ENCODE measurements around the gene IL12RB2. TPM values are rescaled to one million over a fixed set of nuclear protein-coding genes. Genes with fewer than 3 reads are reported as not detected.

IL12RB2 gene
- polyA plus RNA-seq, 3 donors, result not detected

DNA sequence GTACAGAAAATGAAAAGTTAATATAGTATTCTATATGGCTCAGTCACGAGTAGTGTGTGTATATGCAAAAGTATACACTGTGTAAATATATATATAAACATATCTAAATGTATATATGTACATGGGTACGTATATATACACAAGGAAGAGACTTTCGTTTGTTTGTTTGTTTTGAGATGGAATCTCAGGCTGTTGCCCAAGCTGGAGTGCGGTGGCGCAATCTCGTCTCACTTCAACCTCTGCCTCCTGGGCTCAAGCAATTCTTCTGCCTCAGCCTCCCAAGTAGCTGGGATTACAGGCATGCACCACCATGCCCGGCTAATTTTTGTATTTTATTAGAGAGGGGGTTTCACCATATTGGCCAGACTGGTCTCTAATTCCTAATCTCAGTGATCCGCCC, 16.4 kb downstream of the IL12RB2 start:
- Histone ChIP-seq H3K9me3 (replicated peaks in 1 of 2; ENCODE audit: control insufficient read depth in 1 of 2, insufficient read depth in 1 of 2, low read length in 2 of 2) (no peaks in the 10 kb centered on the region), H3K79me2 (ENCODE audit: insufficient read depth, low read length) (no peaks in the 10 kb centered on the region), H4K20me1 (ENCODE audit: insufficient read depth, low read length) (no peaks in the 10 kb centered on the region), H3K27me3 (ENCODE audit: control insufficient read depth in 2 of 2, insufficient read depth in 2 of 2, low read length in 2 of 2) (no peaks in the 10 kb centered on the region), H3K27ac (ENCODE audit: low read depth in 1 of 2, low read length in 2 of 2) (no peak overlapping the region), H3K4me3 (replicated peaks in 1 of 3; ENCODE audit: low read depth in 2 of 3, low read length in 3 of 3) (no peak overlapping the region), H3K4me2 (replicated peaks; ENCODE audit: extremely low read depth, low read length, poor library complexity, severe bottlenecking) (no peak overlapping the region), H3K4me1 (ENCODE audit: control insufficient read depth in 1 of 2, insufficient read depth in 2 of 2, low read length in 2 of 2) (no peaks in the 10 kb centered on the region), H2AFZ (ENCODE audit: insufficient read depth, low read depth, low read length, poor library complexity, severe bottlenecking) (no peak overlapping the region), H3K36me3 (replicated peaks in 1 of 2; ENCODE audit: control insufficient read depth in 1 of 2, insufficient read depth in 2 of 2, low read length in 2 of 2) (no peaks in the 10 kb centered on the region), H3K9ac (ENCODE audit: insufficient read depth, low read length, poor library complexity, severe bottlenecking) (no peak overlapping the region)
- no peak for TF ChIP-seq CTCF (IDR thresholded peaks at IDR 0.05)
- DNase-seq, result no peak
- intact Hi-C loops (cut with micrococcal nuclease), result no loop called here
- peaks cover 0 to 2% (median 0%) of the 10 kb centered on the region in 7 donors for H3K9me3 Mint-ChIP-seq
- H3K4me1 Mint-ChIP-seq, result no peaks in the 10 kb centered on the region
- no peak overlapping the region for H3K27ac Mint-ChIP-seq
- peaks cover 0 to 2% (median 0%) of the 10 kb centered on the region in 3 donors for H3K27me3 Mint-ChIP-seq (ENCODE audit: low read depth in 3 of 3)
- H3K4me3 Mint-ChIP-seq, result no peak overlapping the region
- H3K36me3 Mint-ChIP-seq, result no peaks in the 10 kb centered on the region
- no CpG with 5 or more reads among the region's 8 CpGs for WGBS (ENCODE audit: insufficient coverage)

DNA sequence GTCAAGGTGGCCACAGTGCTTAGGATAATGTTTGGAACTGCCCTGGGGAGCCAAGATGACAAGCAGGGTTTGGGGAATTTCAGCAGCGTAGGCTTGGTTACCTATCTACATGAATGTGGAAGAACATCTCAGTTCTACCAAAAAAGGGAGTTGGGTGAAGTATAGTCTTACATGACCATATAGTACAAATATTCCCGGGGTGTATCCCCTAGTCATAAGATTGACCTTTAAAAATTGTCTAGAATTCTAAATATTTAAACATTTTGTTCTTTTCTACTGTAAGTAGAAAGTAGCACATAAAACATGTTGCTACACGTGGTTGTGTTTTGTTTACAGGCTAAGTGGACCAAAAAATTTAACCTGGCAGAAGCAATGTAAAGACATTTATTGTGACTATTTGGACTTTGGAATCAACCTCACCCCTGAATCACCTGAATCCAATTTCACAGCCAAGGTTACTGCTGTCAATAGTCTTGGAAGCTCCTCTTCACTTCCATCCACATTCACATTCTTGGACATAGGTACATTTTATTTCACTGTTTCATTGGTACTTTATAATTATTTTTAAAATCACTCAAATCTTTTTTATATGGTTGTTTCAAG, 20.3 kb downstream of the IL12RB2 start:
- H3K36me3 ChIP-seq (replicated peaks in 1 of 2; ENCODE audit: control insufficient read depth in 1 of 2, insufficient read depth in 2 of 2, low read length in 2 of 2), result no peaks in the 10 kb centered on the region
- H4K20me1 ChIP-seq (ENCODE audit: insufficient read depth, low read length), result no peaks in the 10 kb centered on the region
- Mint-ChIP-seq H3K4me1 (no peaks in the 10 kb centered on the region), H3K27me3 (ENCODE audit: low read depth in 3 of 3) (peaks cover 0 to 2% (median 0%) of the 10 kb centered on the region in 3 donors), H3K27ac (no peak overlapping the region), H3K4me3 (no peak overlapping the region), H3K9me3 (peaks cover 0 to 2% (median 0%) of the 10 kb centered on the region in 7 donors), H3K36me3 (no peaks in the 10 kb centered on the region)
- no peaks in the 10 kb centered on the region for H3K27me3 ChIP-seq (ENCODE audit: control insufficient read depth in 2 of 2, insufficient read depth in 2 of 2, low read length in 2 of 2)
- no peak overlapping the region for H3K4me2 ChIP-seq (replicated peaks; ENCODE audit: extremely low read depth, low read length, poor library complexity, severe bottlenecking)
- TF ChIP-seq CTCF (IDR thresholded peaks at IDR 0.05), result no peak
- no peak overlapping the region for H3K27ac ChIP-seq (ENCODE audit: low read depth in 1 of 2, low read length in 2 of 2)
- no peaks in the 10 kb centered on the region for H3K9me3 ChIP-seq (replicated peaks in 1 of 2; ENCODE audit: control insufficient read depth in 1 of 2, insufficient read depth in 1 of 2, low read length in 2 of 2)
- H3K79me2 ChIP-seq (ENCODE audit: insufficient read depth, low read length), result no peaks in the 10 kb centered on the region
- H3K4me1 ChIP-seq (ENCODE audit: control insufficient read depth in 1 of 2, insufficient read depth in 2 of 2, low read length in 2 of 2), result no peaks in the 10 kb centered on the region
- WGBS (ENCODE audit: insufficient coverage), result no CpG with 5 or more reads among the region's 3 CpGs
- H3K4me3 ChIP-seq (replicated peaks in 1 of 3; ENCODE audit: low read depth in 2 of 3, low read length in 3 of 3), result no peak overlapping the region
- intact Hi-C loops (cut with micrococcal nuclease), result no loop called here
- no peak for DNase-seq
- no peak overlapping the region for H2AFZ ChIP-seq (ENCODE audit: insufficient read depth, low read depth, low read length, poor library complexity, severe bottlenecking)
- no peak overlapping the region for H3K9ac ChIP-seq (ENCODE audit: insufficient read depth, low read length, poor library complexity, severe bottlenecking)
